Activated CD8-positive, alpha-beta memory T cell treated with anti-CD3 and anti-CD28 coated beads for 48 hours (primary cell): ENCODE data around the gene CHST6.
"Not testable (repeated sequence)": the region's sequence is repeated elsewhere in the genome, so short reads cannot be mapped to it uniquely, and the experiment has no call there.

ENCODE experiments used
- DNase-seq, 3 experiments: peaks; one replicate each; pipeline ENCODE4 v3.0.0-alpha.2; 2020; ENCODE audit warnings: low read depth in 2 of 3, low spot score in 2 of 3

CHST6 gene

GRCh38 chr16:75477680-75478473 lies 17.4 kb downstream of the CHST6 start:
- DNase-seq: no peak

DNA sequence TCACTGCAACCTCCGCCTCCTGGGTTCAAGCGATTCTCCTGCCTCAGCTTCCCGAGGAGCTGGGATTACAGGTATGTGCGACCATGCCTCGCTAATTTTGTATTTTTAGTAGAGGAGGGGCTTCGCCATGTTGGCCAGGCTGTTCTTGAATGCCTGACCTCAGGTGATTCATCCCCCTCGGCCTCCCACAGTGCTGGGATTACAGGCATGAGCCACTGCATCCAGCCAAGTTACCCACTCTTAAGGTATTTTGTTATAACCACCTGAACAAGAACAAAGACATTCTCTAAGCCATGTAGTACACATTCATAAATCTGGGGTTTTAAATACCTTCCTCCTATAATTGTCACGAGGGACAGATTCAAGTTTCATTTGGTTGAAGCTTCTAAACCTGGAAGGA lies 18.4 kb downstream of the CHST6 start:
- DNase-seq: no peak

- no peak for DNase-seq
These were observed 19.8 kb downstream of the CHST6 start for GRCh38 chr16:75475420-75475847.

GRCh38 chr16:75472908-75473877 lies 22.0 kb downstream of the CHST6 start:
- DNase-seq: no peak

DNA sequence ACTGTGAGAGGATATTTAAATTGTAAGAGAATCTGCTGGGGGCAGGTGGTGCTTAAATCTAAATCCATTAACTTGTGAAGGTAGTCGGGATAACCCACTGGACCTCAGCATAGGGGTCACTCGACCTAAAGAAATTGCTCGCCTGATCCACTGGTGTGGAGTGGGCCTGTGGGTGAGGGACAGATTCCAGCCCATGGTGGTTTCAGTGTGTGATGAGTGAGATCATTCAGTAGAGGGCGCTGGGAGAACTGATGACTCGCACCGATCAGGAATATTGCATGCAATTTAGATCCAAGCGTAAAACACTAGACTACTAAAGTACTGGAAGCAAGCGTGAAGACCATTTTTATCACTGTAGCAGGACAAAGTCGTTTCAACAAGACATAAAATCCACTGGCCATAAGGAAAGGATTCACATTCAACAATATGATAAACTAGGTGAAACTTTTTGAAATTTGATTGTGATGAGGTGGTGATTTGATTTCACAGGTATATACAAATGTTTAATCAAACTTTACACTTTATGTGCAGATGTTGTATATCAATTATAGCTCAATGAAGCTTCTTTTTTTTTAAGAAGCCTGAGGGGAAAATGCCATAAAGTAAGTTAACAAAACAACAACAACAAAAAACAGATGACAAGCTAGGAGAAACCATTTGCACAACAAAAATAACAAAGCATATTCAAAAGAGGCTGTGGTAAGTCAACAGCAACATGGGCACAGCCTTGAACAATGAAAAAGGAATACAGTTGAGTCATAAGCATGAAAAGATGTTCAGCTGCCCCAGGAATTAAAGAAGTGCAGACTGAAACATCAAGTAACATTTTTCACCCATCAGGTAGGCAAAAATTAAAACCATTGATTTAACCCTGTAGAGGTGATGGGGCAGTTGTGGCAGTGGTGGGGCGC lies 23.3 kb downstream of the CHST6 start:
- no peak for DNase-seq

- no peak for DNase-seq
These were observed 28.5 kb downstream of the CHST6 start for GRCh38 chr16:75466760-75467159.

DNA sequence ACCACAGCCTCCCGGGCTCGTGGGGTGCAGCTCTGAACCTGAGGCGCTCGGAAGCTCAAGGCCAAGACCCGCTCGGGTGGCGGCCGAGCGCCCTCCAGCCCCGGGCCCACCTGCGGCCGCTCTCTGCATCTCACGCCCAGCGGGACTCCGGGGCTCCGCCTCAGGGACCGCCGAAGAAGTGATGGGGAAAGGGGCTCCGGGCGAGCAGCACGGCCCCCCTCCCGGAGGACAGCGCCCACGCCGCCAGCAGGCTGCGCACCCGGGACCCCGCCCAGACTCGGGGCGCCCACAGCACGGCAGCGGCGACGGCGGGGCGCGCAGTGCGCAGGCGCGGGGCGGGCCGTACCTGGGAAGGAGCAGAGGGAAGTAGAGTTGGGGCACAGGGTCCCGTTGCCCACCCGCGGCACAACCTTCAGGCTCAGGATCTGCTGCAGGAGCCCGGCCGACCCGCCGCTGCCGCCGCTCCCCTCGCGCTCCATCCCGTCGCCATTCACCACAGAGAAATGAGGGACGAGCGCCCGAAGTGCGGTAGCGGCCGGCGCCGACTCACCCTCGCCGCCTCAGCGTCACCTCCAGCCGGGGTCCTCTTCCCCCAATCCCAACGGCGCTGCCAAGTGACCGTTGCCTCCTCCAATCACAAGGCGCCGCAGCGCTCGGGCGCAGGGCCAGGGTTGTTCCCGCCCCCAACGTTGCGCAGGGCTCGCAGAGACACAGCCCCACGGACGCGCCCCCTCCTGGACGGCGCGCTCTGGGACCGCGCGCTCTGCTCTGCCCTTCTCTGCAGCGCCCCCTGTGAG lies 30.9 kb downstream of the CHST6 start, which contains the start of gene TMEM170A:
Gene TMEM170A, minus strand, starts transcription at position 568 of the 797 bp plus-strand sequence. Its CDS starts 89 bp downstream, at position 479.
- peak; percentile 96 to 98 (median 97) for DNase-seq

DNA sequence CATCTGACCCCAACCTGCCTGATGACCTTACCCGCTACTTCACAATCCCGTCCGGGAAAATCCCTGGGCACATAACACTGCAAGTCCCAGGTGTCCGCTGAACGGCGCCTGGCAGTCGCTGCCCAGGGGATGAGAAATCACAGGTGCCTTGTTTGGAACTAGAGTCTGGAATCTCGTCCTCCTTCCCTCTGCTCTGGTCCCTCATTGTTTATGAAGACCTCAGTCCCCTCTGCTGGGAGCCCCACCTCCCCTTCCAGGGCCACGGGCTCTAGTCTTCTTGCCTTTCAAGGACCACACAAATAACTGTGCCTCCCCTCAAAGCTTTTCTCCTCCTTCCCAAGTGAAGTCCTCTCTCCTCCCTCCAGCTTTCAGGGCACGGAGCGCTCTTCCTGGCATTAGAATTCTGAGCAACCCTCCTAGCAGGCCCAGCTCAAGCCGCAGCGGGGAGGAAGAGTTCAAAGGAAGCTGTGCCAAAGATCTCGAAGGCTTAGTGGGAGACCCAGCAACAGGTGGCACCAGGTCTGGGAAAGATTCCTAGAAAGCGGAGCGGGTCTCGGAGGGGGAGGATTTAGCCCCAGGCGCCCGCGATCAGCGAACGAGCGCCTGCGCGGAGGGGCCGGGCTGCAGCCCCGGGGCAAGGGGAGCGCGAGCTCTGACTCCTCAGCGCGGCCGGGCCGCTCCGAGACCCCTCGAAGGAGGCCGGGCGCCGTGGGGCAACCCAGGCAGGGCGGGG lies 31.7 kb downstream of the CHST6 start:
- DNase-seq: not testable (repeated sequence)

DNA sequence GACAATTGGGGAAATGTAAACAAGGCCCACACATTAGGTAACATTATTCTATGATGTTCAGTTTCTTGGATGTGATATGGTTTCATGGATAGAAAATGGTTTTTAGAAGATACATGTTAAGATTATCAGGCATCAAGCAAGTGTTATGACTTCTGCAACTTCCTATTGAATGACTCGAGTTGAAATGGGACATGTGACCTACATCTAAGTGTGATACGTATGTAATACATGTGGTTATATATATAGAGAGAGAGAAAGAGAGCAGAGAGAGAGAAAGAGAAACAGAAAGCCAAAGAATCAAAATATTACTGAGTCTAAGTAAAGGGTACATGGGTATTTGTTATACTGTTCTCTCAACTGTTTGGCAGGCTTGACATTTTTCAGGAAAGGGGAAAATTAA lies 32.4 kb downstream of the CHST6 start:
- DNase-seq: no peak

DNA sequence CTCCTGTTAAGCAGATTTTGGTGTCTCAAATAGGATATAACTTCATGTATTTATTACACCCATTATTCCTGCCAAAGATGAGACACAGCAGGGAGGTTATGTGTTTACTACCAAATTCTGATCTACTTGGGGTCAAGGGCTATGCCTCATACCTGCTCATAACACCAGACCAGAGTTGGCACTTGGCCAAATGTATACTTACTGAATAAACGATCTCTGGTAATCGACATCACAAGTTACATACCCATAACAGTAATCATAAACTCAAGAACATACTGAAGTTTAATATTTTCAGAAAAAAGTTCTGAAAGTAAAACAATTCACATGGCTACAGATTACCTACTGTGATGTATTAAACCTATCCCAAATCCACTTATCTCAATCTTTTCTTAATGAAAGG lies 33.7 kb downstream of the CHST6 start:
- DNase-seq: no peak

DNA sequence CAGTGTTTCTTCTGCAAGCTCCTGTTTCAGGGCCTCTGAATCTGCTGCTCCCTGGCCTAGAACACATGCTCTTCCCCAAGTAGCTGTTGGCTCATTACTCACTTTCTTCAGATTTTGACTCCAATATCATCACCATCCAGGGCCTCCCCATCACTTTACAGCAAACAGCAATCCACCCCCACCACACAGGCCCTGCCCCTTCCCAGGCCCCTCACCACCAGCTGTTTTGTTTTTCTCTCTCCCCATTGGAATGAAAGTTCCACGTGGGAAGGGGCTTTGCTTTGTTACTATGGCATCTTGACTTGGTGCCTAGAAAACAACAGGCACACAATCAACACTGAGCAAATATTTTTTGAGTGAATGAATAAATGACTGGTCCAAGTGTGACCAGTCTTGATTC lies 34.8 kb downstream of the CHST6 start:
- no peak for DNase-seq

DNA sequence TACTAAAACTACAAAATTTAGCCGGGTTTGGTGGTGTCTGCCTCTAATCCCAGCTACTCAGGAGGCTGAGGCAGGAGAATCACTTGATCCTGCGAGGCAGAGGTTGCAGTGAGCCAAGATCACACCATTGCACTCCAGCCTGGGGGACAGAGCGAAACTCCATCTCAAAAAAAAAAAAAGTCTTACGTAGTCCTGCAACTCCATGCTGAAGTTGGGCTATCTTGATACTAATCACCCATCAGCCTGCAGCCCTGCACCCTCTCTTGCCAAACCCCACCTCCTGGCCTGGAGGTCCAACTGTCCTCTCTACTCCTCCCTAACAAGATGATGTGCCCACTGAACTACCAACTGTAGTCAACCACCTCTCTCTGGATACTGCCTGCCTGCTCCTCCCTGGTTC lies 35.5 kb downstream of the CHST6 start:
- no peak for DNase-seq

DNA sequence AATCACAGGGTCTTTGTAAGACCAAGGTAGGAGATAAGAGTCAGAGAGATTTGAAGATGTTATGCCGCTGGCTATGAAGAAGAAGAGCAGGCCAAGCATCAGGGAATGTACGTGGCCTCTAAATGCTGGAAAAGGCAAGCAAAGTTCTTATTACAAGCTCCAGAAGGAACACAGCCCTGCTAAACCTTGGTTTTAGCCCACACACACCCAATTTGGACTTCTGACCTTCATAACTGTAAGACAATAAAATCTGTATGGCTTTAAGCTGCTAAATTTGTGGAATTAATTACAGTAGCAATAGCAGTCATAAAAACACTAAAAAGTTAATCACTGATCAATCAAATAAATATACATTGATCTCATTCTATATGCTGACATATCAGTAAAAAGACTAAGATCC lies 36.8 kb downstream of the CHST6 start:
- no peak for DNase-seq

GRCh38 chr16:75458029-75458428 lies 37.2 kb downstream of the CHST6 start:
- DNase-seq: no peak

GRCh38 chr16:75457485-75458021 lies 37.7 kb downstream of the CHST6 start:
- no peak for DNase-seq

- no peak for DNase-seq
These were observed 38.3 kb downstream of the CHST6 start for GRCh38 chr16:75456971-75457370.

GRCh38 chr16:75456486-75456885 lies 38.8 kb downstream of the CHST6 start:
- DNase-seq: not testable (repeated sequence)

DNA sequence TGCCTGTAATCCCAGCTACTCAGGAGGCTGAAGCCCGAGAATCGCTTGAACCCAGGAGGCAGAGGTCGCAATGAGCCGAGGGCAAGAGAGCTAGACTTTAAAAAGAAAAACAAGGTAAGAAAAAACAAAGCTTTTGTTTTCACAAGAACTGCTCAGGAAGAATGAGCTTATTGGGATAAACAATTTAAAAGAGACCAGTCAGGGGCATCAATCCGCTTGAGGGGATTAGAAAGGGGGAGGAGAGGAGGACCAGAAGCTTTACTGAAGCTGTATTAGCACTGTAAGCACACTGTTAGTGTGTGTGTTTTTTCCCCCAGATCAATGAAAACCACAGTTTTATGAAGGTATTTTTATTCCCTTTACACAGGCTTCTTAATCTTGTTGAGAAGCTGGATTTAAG lies 39.6 kb downstream of the CHST6 start:
- no peak for DNase-seq
